CD4-positive, alpha-beta T cell treated with Interleukin-6 at 100 ng/mL for 8 hours (primary cell): ENCODE data around the gene CPSF4L.

ENCODE experiments used
- DNase-seq: peaks from one replicate; pipeline ENCODE4 v3.0.0-alpha.2; 2020; ENCODE audit warnings: mixed read lengths, low spot score

The CPSF4L gene

DNA sequence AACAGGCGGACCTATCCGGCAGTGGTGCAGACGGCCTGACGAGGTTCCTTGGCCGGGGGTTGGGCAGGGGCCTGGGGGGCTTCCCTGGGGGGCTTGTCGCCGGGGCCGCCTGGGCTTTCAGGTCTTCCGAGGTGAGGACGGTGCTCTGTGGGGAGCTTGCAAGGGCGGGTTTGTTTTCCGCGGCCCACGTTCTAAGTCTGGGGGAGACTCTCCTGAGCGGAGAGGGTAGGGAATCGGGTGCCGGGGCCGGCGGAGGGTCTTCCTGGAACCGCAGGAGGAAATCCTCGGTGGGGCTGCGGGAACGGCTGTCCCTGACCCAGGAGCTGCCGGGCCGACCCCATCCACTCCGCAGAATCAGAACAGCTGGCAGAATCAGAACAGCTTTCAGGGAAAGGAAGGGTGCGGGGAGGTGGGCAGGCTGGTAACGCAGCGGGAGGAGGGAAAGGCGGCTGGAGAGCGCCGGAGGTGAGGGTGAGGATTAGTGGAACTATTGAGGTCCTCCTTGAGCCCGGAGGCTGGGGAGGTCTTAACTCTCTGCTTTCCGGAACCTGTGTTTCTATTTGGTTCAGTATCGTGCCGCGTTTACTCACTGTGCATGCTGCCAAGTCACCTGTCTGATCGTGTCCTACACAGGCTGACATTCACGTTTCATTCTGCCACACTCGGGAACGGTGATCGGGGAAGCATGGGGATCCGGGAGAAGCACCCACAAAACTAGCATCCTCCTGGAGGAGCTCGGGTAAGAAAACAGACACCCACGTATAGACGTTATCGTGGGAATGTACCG, 28.9 kb downstream of the CPSF4L start:
- no peak for DNase-seq

DNA sequence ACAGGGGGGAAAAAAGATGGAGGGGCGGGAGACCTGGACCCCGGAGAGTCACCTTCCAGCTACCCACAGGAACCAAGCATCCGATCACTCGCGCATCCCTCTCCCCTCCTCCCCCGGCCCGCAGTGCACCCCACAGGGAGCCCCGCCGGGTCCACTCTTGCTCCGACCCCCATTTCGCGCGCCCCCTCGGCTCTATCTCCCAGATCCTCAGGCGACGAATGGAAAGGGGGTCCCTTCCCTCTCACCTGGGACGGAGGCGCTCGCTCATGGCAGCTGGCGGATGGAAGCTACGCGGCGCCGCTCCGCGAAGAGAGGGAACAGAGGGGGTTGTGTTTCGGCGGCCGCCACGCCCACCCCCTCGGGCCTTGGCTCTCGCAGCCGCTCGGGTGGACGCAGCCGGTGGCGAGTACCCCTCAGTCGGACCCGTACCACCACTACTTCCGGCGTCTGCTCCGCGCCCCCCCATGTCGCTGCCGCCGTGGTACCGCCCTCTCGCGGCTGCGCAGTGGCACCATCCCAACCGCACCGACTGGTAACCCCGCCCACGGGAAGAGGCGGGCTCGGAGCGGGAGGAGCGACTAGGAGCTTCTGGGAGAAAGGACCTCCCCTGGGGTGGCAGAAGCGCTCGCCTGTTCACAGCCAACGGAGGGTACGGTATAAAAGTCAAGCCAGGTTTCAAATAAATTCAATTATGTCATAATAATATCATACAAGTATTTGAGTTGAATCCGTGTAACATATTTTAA, 29.7 kb downstream of the CPSF4L start:
- peak; percentile 96 for DNase-seq

DNA sequence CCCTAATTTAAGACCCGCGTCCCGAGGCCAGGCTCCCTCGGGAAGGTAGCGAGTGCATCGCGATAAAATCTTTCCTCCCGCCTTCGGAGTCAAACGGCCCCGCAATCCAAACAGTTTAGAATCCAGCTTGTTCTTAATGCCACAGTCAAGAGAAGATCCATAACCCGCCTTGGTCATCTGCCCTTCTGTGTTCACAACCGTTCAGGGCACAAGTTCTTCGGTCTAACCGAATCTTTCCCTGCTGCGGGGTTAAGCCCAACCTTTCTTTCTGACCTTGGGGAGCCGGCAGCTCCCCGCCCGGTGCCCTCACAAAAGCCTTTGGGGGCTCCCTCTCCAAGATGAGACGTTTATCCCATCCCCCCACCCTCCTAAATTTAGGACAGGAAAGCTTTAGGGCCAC, 30.3 kb downstream of the CPSF4L start:
- DNase-seq: no peak

GRCh38 chr17:73230088-73230487, 31.6 kb downstream of the CPSF4L start:
- no peak for DNase-seq

DNA sequence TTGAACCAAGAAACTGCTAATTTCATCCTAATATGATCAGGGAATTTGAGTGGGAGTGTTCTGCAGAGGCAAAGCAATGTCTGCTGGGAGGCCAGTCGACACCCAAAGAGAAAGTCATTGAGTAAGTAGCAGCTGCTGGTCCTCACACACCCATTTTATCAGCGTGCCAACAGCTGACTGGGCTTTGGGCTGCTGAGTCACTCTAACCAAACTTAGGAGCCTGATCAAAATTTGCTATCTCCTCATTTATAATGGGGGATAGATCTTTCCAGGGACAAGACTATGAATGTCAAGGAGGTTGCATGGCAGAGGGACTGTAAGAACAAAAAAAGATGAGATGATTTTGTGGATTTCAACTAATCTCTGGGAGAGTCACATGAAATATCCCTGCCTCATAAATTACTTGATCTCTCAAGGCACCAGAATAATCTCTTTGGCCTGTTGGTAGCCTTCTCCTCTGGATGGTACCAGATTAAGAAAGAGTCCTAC, 32.9 kb downstream of the CPSF4L start:
- DNase-seq: peak; percentile 20

DNA sequence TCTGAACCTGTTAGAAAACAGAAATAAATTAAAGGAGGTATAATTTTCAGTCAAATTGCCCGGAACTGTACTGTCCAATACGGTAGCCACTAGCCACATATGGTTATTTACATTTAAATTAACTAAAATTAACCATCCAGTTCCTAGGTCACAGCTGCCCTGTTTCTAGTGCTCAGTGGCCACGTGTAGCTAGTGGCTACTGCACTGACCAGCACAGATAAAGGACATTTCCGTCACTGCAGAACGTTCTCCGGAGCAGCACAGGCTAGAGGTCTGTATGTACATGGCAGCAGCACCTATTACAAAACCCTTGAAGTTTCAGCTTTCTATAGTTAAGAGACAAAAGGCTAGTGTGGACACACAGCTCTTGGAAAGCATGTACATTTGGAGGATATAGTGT, 33.7 kb downstream of the CPSF4L start:
- no peak for DNase-seq

- DNase-seq: no peak
Measured at GRCh38 chr17:73227379-73227778, 34.3 kb downstream of the CPSF4L start.

DNA sequence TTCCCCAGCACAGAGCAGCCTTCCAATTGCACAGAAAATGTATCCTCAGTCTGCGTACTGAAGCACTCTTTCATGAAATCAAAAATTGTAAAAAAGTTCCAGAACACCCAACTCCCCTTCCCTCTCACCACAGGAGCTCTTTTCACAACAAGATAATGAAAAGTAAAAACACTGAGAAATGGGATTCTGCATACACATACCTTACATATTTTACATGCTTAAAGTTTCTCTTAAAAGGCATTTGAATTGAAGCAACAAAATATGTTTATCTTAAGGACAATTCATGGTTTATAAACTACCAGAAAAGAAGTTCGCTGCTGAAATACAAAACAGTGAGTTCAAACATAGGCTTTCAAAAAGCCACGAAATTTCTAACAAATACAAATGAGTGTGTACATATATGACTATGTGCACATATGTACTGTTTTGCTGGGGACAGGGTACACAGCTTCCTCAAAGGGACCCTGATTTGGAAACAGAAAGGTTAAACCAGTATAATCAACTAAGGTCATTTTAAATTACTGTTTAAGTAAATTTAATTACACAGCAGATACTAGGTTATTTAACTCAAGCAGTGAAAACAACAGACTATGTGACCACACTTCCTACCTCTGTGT, 35.0 kb downstream of the CPSF4L start:
- no peak for DNase-seq

GRCh38 chr17:73224663-73225305, 36.9 kb downstream of the CPSF4L start:
- DNase-seq: no peak

DNA sequence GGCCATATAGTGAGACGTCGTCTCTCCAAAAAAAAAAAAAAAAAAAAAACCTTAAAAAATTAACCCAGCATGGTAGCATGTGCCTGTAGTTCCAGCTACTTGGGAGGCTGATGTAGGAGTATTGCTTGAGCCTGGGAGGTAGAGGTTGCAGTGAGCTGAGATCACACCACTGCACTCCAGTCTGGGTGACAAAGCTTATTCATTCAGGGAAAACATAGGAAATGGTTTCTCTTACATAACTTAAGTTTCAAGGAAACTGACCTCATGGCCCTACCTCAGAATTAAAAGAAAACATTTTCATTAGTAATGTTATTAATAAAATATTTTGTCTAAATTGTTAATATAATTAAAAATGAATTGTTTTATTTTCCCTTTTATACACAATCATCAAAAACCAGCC, 37.4 kb downstream of the CPSF4L start:
- no peak for DNase-seq

GRCh38 chr17:73223626-73224230, 38.0 kb downstream of the CPSF4L start:
- DNase-seq: no peak

DNA sequence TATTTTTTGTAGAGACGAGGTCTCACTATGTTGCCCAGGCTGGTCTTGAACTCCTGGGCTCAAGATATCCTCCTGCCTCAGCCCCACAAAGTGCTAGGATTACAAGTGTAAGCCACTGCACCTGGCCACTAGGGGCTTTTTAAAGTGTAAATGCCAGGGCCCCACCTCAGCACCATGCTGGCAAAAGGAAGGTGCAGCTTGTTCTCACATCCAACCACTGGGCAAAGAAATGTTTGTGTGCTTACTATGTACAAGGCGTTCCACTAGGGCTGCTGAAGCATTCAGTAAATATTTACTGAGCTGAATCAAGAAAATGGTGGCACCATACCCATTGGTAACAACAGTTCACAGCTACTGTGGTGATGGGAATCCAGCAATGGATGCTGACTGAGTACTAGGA, 46.2 kb downstream of the CPSF4L start:
- DNase-seq: no peak

DNA sequence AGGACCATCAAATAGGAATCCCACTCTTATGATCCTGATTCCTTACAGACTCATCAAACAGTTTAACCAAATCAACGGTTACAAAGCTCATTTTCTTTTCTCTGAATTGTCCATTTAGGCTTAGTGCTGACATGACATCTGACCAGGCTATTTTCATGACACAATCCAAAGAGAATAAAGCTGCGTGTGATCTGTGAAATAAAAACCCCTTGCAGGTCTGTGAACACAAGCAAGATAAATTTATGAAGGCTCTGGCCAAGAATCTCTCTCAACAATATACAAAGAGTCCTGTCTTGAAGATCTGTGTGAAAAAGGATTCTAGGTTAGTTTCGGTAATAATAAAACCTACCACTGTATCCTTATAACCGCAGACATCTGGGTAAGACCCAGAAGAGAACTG, 46.8 kb downstream of the CPSF4L start:
- DNase-seq: no peak

DNA sequence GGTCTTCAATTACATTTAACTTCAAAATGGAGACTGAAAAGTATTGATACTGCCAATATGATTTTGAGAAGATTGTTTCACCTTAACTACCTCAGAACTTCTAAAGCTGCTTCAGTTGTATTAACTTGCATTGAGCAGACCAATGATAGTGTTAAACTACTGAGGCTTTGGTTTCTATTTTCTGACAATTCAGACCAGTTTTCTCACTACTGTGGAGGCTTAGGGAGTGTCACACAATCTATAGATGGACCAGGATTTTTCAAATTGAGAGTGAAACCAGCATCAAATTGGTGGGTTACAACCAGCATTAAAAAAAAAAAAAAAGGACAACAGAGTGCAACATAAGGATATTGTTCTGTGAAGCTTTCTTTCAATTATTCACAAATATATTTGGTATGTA, 47.7 kb downstream of the CPSF4L start:
- no peak for DNase-seq

- DNase-seq: peak; percentile 63
Measured at GRCh38 chr17:73211745-73212144, 49.9 kb downstream of the CPSF4L start.

GRCh38 chr17:73210002-73210678, 51.5 kb downstream of the CPSF4L start:
- DNase-seq: no peak

DNA sequence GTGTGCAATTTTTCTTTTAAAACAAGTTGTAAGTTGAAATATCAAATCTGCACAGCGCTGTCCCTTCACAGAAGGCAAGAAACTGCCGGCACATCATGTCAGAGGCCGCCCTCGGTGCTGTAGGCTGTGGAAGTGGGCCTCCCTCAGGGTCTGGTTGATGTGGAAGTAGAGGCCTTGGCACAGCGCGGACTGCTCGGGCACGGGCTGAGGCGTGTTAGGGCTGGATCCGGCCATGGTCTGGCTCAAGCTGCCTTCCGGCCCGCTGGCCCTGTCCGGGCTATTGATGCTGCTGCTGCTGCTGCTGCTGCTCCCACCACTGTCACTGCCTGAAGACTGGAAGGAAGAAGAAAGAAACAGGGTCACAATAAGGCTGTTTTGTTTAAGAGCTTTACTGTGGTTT, 52.2 kb downstream of the CPSF4L start:
- no peak for DNase-seq

GRCh38 chr17:73208139-73208827, 53.4 kb downstream of the CPSF4L start:
- DNase-seq: no peak

- DNase-seq: no peak
Measured at GRCh38 chr17:73205459-73205961, 56.2 kb downstream of the CPSF4L start.

DNA sequence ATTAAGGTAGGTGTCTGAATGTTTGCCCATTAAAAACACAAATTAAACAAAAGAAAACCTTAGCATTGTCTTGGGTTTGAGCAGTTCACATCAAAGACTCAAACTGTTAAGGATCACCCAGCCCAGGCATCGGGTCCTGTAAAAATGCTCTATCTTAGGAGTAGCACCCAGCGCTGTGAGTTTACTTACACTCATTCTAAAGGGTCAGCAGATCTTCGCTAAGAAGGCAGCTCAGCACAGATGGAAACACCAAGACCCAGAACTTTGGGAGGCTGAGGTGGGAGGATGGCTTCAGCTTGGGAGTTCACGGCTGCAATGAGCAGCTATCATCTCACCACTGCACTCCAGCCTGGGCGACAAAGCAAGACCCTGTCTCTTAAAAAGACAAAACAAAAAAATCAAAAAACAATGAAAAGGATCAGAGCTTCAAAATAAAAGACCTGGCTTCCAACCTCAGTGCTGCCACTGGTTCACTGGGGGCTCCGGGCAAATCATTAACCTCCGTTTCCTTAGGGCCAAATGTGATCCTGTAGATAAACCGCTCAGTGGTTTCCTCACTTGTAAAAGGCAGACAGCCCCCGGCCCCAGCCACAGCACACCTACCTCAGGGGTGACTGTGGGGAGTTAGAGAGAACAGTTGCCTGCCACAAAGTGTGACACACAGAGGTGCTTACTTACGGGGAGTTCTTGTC, 57.7 kb downstream of the CPSF4L start:
- DNase-seq: no peak
